IPS-18a (cell line): ENCODE results near the gene FAM13C.

Source experiments
- H3K27ac ChIP-seq: one replicate; pipeline ENCODE4 v1.5.1; 2013; ENCODE audit warnings: low read length
- H3K27me3 ChIP-seq: one replicate; pipeline ENCODE4 v1.6.1; 2013; ENCODE audit warnings: mild to moderate bottlenecking, low read length; ENCODE audit not compliant: control insufficient read depth, insufficient read depth
- H3K36me3 ChIP-seq: one replicate; pipeline ENCODE4 v1.6.1; 2013; ENCODE audit warnings: low read depth, low read length; ENCODE audit not compliant: control insufficient read depth
- H3K4me1 ChIP-seq: one replicate; pipeline ENCODE4 v1.6.1; 2013; ENCODE audit warnings: low read depth, low read length; ENCODE audit not compliant: control insufficient read depth
- H3K4me3 ChIP-seq: one replicate; pipeline ENCODE4 v1.5.1; 2013; ENCODE audit warnings: low read length
- H3K9ac ChIP-seq: one replicate; pipeline ENCODE4 v1.6.1; 2013; ENCODE audit warnings: mild to moderate bottlenecking, low read length, moderate library complexity
- H3K9me3 ChIP-seq: one replicate; pipeline ENCODE4 v1.6.1; 2013; ENCODE audit warnings: low read depth, low read length; ENCODE audit not compliant: control insufficient read depth

The FAM13C gene

GRCh38 chr10:59383436-59383835, 21.1 kb upstream of the FAM13C start:
- H3K27ac ChIP-seq, result no peak overlapping the region
- no peaks in the 10 kb centered on the region for H3K4me1 ChIP-seq
- no peak overlapping the region for H3K4me3 ChIP-seq
- H3K9me3 ChIP-seq, result no peaks in the 10 kb centered on the region
- no peak overlapping the region for H3K9ac ChIP-seq
- no peaks in the 10 kb centered on the region for H3K27me3 ChIP-seq
- no peaks in the 10 kb centered on the region for H3K36me3 ChIP-seq

GRCh38 chr10:59382831-59383295, 20.5 kb upstream of the FAM13C start:
- no peak overlapping the region for H3K9ac ChIP-seq
- H3K4me3 ChIP-seq, result no peak overlapping the region
- no peaks in the 10 kb centered on the region for H3K36me3 ChIP-seq
- no peaks in the 10 kb centered on the region for H3K27me3 ChIP-seq
- H3K4me1 ChIP-seq, result no peaks in the 10 kb centered on the region
- H3K9me3 ChIP-seq, result no peaks in the 10 kb centered on the region
- H3K27ac ChIP-seq, result no peak overlapping the region

- Histone ChIP-seq H3K36me3 (no peaks in the 10 kb centered on the region), H3K9me3 (no peaks in the 10 kb centered on the region), H3K9ac (no peak overlapping the region), H3K27me3 (no peaks in the 10 kb centered on the region), H3K4me1 (no peaks in the 10 kb centered on the region), H3K4me3 (no peak overlapping the region), H3K27ac (no peak overlapping the region)
These were observed 19.3 kb upstream of the FAM13C start for GRCh38 chr10:59381687-59382086.

GRCh38 chr10:59376846-59377245, 14.5 kb upstream of the FAM13C start:
- no peaks in the 10 kb centered on the region for H3K36me3 ChIP-seq
- no peaks in the 10 kb centered on the region for H3K27me3 ChIP-seq
- H3K27ac ChIP-seq, result no peak overlapping the region
- H3K9me3 ChIP-seq, result no peaks in the 10 kb centered on the region
- H3K4me3 ChIP-seq, result no peak overlapping the region
- H3K4me1 ChIP-seq, result no peaks in the 10 kb centered on the region
- no peak overlapping the region for H3K9ac ChIP-seq

- Histone ChIP-seq H3K27ac (no peak overlapping the region), H3K9me3 (no peaks in the 10 kb centered on the region), H3K9ac (no peak overlapping the region), H3K27me3 (no peaks in the 10 kb centered on the region), H3K4me1 (no peaks in the 10 kb centered on the region), H3K36me3 (no peaks in the 10 kb centered on the region), H3K4me3 (no peak overlapping the region)
These were observed 13.6 kb upstream of the FAM13C start for GRCh38 chr10:59375990-59376389.

GRCh38 chr10:59374916-59375315, 12.6 kb upstream of the FAM13C start:
- no peak overlapping the region for H3K9ac ChIP-seq
- no peaks in the 10 kb centered on the region for H3K9me3 ChIP-seq
- no peaks in the 10 kb centered on the region for H3K27me3 ChIP-seq
- no peaks in the 10 kb centered on the region for H3K36me3 ChIP-seq
- no peaks in the 10 kb centered on the region for H3K4me1 ChIP-seq
- H3K4me3 ChIP-seq, result no peak overlapping the region
- H3K27ac ChIP-seq, result no peak overlapping the region

- no peak overlapping the region for H3K27ac ChIP-seq
- H3K4me3 ChIP-seq, result no peak overlapping the region
- no peak overlapping the region for H3K9ac ChIP-seq
- no peaks in the 10 kb centered on the region for H3K36me3 ChIP-seq
- H3K4me1 ChIP-seq, result no peaks in the 10 kb centered on the region
- no peaks in the 10 kb centered on the region for H3K27me3 ChIP-seq
- H3K9me3 ChIP-seq, result no peaks in the 10 kb centered on the region
These were observed 10.7 kb upstream of the FAM13C start for GRCh38 chr10:59373071-59373470.

GRCh38 chr10:59372543-59372942, 10.2 kb upstream of the FAM13C start:
- Histone ChIP-seq H3K9me3 (no peaks in the 10 kb centered on the region), H3K9ac (no peak overlapping the region), H3K4me3 (no peak overlapping the region), H3K27ac (no peak overlapping the region), H3K36me3 (no peaks in the 10 kb centered on the region), H3K4me1 (no peaks in the 10 kb centered on the region), H3K27me3 (no peaks in the 10 kb centered on the region)

GRCh38 chr10:59366290-59366689, 3.9 kb upstream of the FAM13C start:
- peaks cover 26% of the 10 kb centered on the region for H3K27me3 ChIP-seq
- no peaks in the 10 kb centered on the region for H3K36me3 ChIP-seq
- H3K27ac ChIP-seq, result no peak overlapping the region
- no peak overlapping the region for H3K9ac ChIP-seq
- H3K4me1 ChIP-seq, result peaks cover 12% of the 10 kb centered on the region
- H3K4me3 ChIP-seq, result no peak overlapping the region
- no peaks in the 10 kb centered on the region for H3K9me3 ChIP-seq

- peaks cover 12% of the 10 kb centered on the region for H3K4me1 ChIP-seq
- H3K27ac ChIP-seq, result no peak overlapping the region
- H3K9ac ChIP-seq, result no peak overlapping the region
- H3K4me3 ChIP-seq, result no peak overlapping the region
- H3K36me3 ChIP-seq, result no peaks in the 10 kb centered on the region
- peaks cover 37% of the 10 kb centered on the region for H3K27me3 ChIP-seq
- H3K9me3 ChIP-seq, result no peaks in the 10 kb centered on the region
These were observed 1.2 kb upstream of the FAM13C start for GRCh38 chr10:59363446-59363958.

- H3K27ac ChIP-seq, result no peak overlapping the region
- H3K36me3 ChIP-seq, result no peaks in the 10 kb centered on the region
- H3K4me1 ChIP-seq, result peaks cover 12% of the 10 kb centered on the region
- peaks cover 37% of the 10 kb centered on the region for H3K27me3 ChIP-seq
- H3K9ac ChIP-seq, result peak overlapping the region; percentile 78
- H3K4me3 ChIP-seq, result peak overlapping the region; percentile 79
- no peaks in the 10 kb centered on the region for H3K9me3 ChIP-seq
These were observed 621 bp upstream of the FAM13C start for GRCh38 chr10:59362959-59363381.

- Histone ChIP-seq H3K4me3 (peak overlapping the region; percentile 79), H3K27ac (no peak overlapping the region)
These were observed 646 bp downstream of the FAM13C start for GRCh38 chr10:59361663-59362143.

More at GRCh38 chr10:59361663-59362143, 646 bp downstream of the FAM13C start:
- Histone ChIP-seq H3K9me3 (no peaks in the 10 kb centered on the region), H3K27me3 (peaks cover 37% of the 10 kb centered on the region), H3K4me1 (peaks cover 12% of the 10 kb centered on the region), H3K9ac (peak overlapping the region; percentile 78), H3K36me3 (no peaks in the 10 kb centered on the region)
